RWPE2 (cell line): ENCODE measurements around the gene WDR62.

Experiments
- ATAC-seq: fragments of 200-7000 bp; cut with Tn5 transposase; 3 replicates; pipeline ENCODE4 v1.9.1; 2021; ENCODE audit warnings: low read depth
- DNase-seq: peaks from one replicate; pipeline ENCODE4 v3.0.0-alpha.2; 2020; ENCODE audit warnings: low spot score
- H3K27ac ChIP-seq: fragments of 450-650 bp; 2 replicates; pipeline ENCODE4 v1.5.1; 2017; ENCODE audit warnings: mild to moderate bottlenecking; ENCODE audit not compliant: poor library complexity, severe bottlenecking
- H3K27me3 ChIP-seq: fragments of 250-450 bp; sonication (Bioruptor Pico); 2 replicates; pipeline ENCODE4 v1.5.1; 2021; ENCODE audit warnings: mild to moderate bottlenecking, moderate library complexity; ENCODE audit not compliant: insufficient read depth, poor library complexity, severe bottlenecking
- H3K36me3 ChIP-seq: fragments of 250-450 bp; sonication (Bioruptor Pico); 2 replicates; pipeline ENCODE4 v1.5.1; 2020; ENCODE audit warnings: low read depth, mild to moderate bottlenecking, moderate library complexity
- H3K4me1 ChIP-seq: fragments of 250-450 bp; sonication (Bioruptor Pico); 2 replicates; pipeline ENCODE4 v1.5.1; 2021; ENCODE audit warnings: mild to moderate bottlenecking, moderate library complexity; ENCODE audit not compliant: insufficient read depth, poor library complexity, severe bottlenecking
- H3K4me3 ChIP-seq: fragments of 250-450 bp; sonication (Bioruptor Pico); 2 replicates; pipeline ENCODE4 v1.5.1; 2021; ENCODE audit warnings: mild to moderate bottlenecking, moderate library complexity; ENCODE audit not compliant: severe bottlenecking
- H3K9me3 ChIP-seq: fragments of 250-450 bp; sonication (Bioruptor Pico); 2 replicates; pipeline ENCODE4 v1.5.1; 2021; ENCODE audit warnings: mild to moderate bottlenecking, moderate library complexity; ENCODE audit not compliant: severe bottlenecking
- CTCF ChIP-seq: fragments of 450-650 bp; IDR thresholded peaks from one replicate; pipeline ENCODE4 v1.5.1; 2017; ENCODE audit warnings: mild to moderate bottlenecking, moderate library complexity; ENCODE audit not compliant: poor library complexity, severe bottlenecking

Gene WDR62

GRCh38 chr19:36009633-36010379 is 44.9 kb upstream of the WDR62 start:
- TF ChIP-seq CTCF = no peak
- peak overlapping the region; percentile 57 for H3K4me3 ChIP-seq
- no peak for DNase-seq
- no peak for ATAC-seq
- no peaks in the 10 kb centered on the region for H3K27me3 ChIP-seq
- no peaks in the 10 kb centered on the region for H3K36me3 ChIP-seq
- H3K9me3 ChIP-seq = no peaks in the 10 kb centered on the region
- peak overlapping the region; percentile 26 for H3K27ac ChIP-seq
- no peaks in the 10 kb centered on the region for H3K4me1 ChIP-seq

- Histone ChIP-seq H3K4me1 (no peaks in the 10 kb centered on the region), H3K4me3 (no peak overlapping the region), H3K36me3 (no peaks in the 10 kb centered on the region), H3K27ac (no peak overlapping the region), H3K9me3 (no peaks in the 10 kb centered on the region), H3K27me3 (no peaks in the 10 kb centered on the region)
- ATAC-seq (no peak), DNase-seq (no peak)
- TF ChIP-seq CTCF = no peak
Observed at GRCh38 chr19:36010402-36010801, 44.3 kb upstream of the WDR62 start.

- Histone ChIP-seq H3K4me3 (peak overlapping the region; percentile 51), H3K4me1 (no peaks in the 10 kb centered on the region), H3K27ac (peak overlapping the region; percentile 16), H3K27me3 (no peaks in the 10 kb centered on the region), H3K9me3 (no peaks in the 10 kb centered on the region), H3K36me3 (no peaks in the 10 kb centered on the region)
- DNase-seq = no peak
- no peak for ATAC-seq
- TF ChIP-seq CTCF = no peak
Observed at GRCh38 chr19:36013280-36014011, 41.3 kb upstream of the WDR62 start.

GRCh38 chr19:36014012-36014924 is 40.4 kb upstream of the WDR62 start, which contains the start of gene ALKBH6:
ALKBH6 (minus strand) TSS chr19:36014213; CDS start chr19:36013397, 816 bp downstream.
- DNase-seq = peak; percentile 100
- Histone ChIP-seq H3K27me3 (no peaks in the 10 kb centered on the region), H3K4me3 (peak within 1 kb of the TSS; percentile 51), H3K9me3 (no peaks in the 10 kb centered on the region), H3K27ac (peak within 1 kb of the TSS; percentile 22), H3K36me3 (0 out of 2 replicates have a peak, but pooled peaks cover 2% of the 10 kb centered on the region), H3K4me1 (no peaks in the 10 kb centered on the region)
- no peak for TF ChIP-seq CTCF
- peak; percentile 98 for ATAC-seq
